Measurements from ENCODE around the gene YARS1.

- TF ChIP-seq CTCF (IDR thresholded peaks at IDR 0.05; ENCODE audit: insufficient read depth, low read depth, low read length) (no peak), EZH2 (IDR thresholded peaks at IDR 0.05; ENCODE audit: insufficient read depth, low read length) (no peak)
These were observed 83.4 kb downstream of the YARS1 start for GRCh38 chr1:32733582-32734321.

Measured in astrocyte (in vitro differentiated cells and primary cell).